ENCODE data around the gene UST. TPM values are rescaled to one million over a fixed set of nuclear protein-coding genes. Genes with fewer than 3 reads are reported as not detected.

UST gene
- polyA plus RNA-seq, 1 donor from 2014 or later: 7.5 TPM

- no peaks in the 10 kb centered on the region for H3K36me3 ChIP-seq (ENCODE audit: insufficient read depth, low read length)
- H2AFZ ChIP-seq (ENCODE audit: low read depth, low read length): no peak overlapping the region
- no peak overlapping the region for H3K4me3 ChIP-seq (ENCODE audit: low read length)
- H3K79me2 ChIP-seq (replicated peaks; ENCODE audit: insufficient read depth, low read length): no peaks in the 10 kb centered on the region
- no peaks in the 10 kb centered on the region for H3F3A ChIP-seq (ENCODE audit: insufficient read depth, low read length, poor library complexity, severe bottlenecking)
- no peaks in the 10 kb centered on the region for H4K20me1 ChIP-seq (ENCODE audit: insufficient read depth)
- H3K27ac ChIP-seq (ENCODE audit: low read length): no peak overlapping the region
- no peaks in the 10 kb centered on the region for H3K27me3 ChIP-seq (ENCODE audit: insufficient read depth, low read depth, low read length)
- TF ChIP-seq TAF1 (IDR thresholded peaks at IDR 0.05; ENCODE audit: low read depth): no peak
- H3K4me2 ChIP-seq (ENCODE audit: low read length): no peak overlapping the region
- no peak overlapping the region for H3K9ac ChIP-seq (ENCODE audit: low read length)
- no peaks in the 10 kb centered on the region for H3K9me2 ChIP-seq (ENCODE audit: insufficient read depth, low read length)
- no peaks in the 10 kb centered on the region for H3K9me3 ChIP-seq (ENCODE audit: low read length)
These were observed 296.8 kb downstream of the UST start for GRCh38 chr6:149043476-149044130.

- Histone ChIP-seq H3K9ac (ENCODE audit: low read length) (no peak overlapping the region), H4K20me1 (ENCODE audit: insufficient read depth) (no peaks in the 10 kb centered on the region), H3K4me2 (ENCODE audit: low read length) (no peak overlapping the region), H2AFZ (ENCODE audit: low read depth, low read length) (no peak overlapping the region), H3K79me2 (replicated peaks; ENCODE audit: insufficient read depth, low read length) (no peaks in the 10 kb centered on the region), H3K36me3 (ENCODE audit: insufficient read depth, low read length) (no peaks in the 10 kb centered on the region), H3F3A (ENCODE audit: insufficient read depth, low read length, poor library complexity, severe bottlenecking) (no peaks in the 10 kb centered on the region), H3K9me3 (ENCODE audit: low read length) (no peaks in the 10 kb centered on the region), H3K27ac (ENCODE audit: low read length) (no peak overlapping the region), H3K9me2 (ENCODE audit: insufficient read depth, low read length) (no peaks in the 10 kb centered on the region), H3K4me3 (ENCODE audit: low read length) (no peak overlapping the region), H3K27me3 (ENCODE audit: insufficient read depth, low read depth, low read length) (no peaks in the 10 kb centered on the region)
- TF ChIP-seq POLR2AphosphoS5 (IDR thresholded peaks at IDR 0.05): no peak
- no peak for TF ChIP-seq SMC3 (conservative IDR thresholded peaks at IDR 0.05; ENCODE audit: poor library complexity)
These were observed 297.7 kb downstream of the UST start for GRCh38 chr6:149044528-149044927.

GRCh38 chr6:149045404-149045803 is 298.6 kb downstream of the UST start:
- no peak overlapping the region for H2AFZ ChIP-seq (ENCODE audit: low read depth, low read length)
- no peaks in the 10 kb centered on the region for H4K20me1 ChIP-seq (ENCODE audit: insufficient read depth)
- no peaks in the 10 kb centered on the region for H3K27me3 ChIP-seq (ENCODE audit: insufficient read depth, low read depth, low read length)
- TF ChIP-seq REST (IDR thresholded peaks at IDR 0.05; ENCODE audit: borderline replicate concordance) (no peak), CTCF (IDR thresholded peaks at IDR 0.05; ENCODE audit: poor library complexity, severe bottlenecking) (no peak), EP300 (conservative IDR thresholded peaks at IDR 0.05; ENCODE audit: poor library complexity, severe bottlenecking) (no peak), TAF1 (IDR thresholded peaks at IDR 0.05; ENCODE audit: low read depth) (no peak), MXI1 (conservative IDR thresholded peaks at IDR 0.05; ENCODE audit: poor library complexity, severe bottlenecking) (no peak), SMC3 (conservative IDR thresholded peaks at IDR 0.05; ENCODE audit: poor library complexity) (no peak), RAD21 (conservative IDR thresholded peaks at IDR 0.05) (no peak), POLR2AphosphoS5 (IDR thresholded peaks at IDR 0.05) (no peak), EZH2 (IDR thresholded peaks at IDR 0.05; ENCODE audit: borderline replicate concordance, insufficient read depth, low read length, poor library complexity, severe bottlenecking) (no peak)
- H3K79me2 ChIP-seq (replicated peaks; ENCODE audit: insufficient read depth, low read length): no peaks in the 10 kb centered on the region
- H3K4me3 ChIP-seq (ENCODE audit: low read length): no peak overlapping the region
- H3F3A ChIP-seq (ENCODE audit: insufficient read depth, low read length, poor library complexity, severe bottlenecking): no peaks in the 10 kb centered on the region
- no peak overlapping the region for H3K4me2 ChIP-seq (ENCODE audit: low read length)
- no peak overlapping the region for H3K27ac ChIP-seq (ENCODE audit: low read length)
- no peaks in the 10 kb centered on the region for H3K9me2 ChIP-seq (ENCODE audit: insufficient read depth, low read length)
- H3K36me3 ChIP-seq (ENCODE audit: insufficient read depth, low read length): no peaks in the 10 kb centered on the region
- H3K9ac ChIP-seq (ENCODE audit: low read length): no peak overlapping the region
- H3K9me3 ChIP-seq (ENCODE audit: low read length): no peaks in the 10 kb centered on the region
